GM18498 (cell line): Measurements from ENCODE around the gene C1orf116.

ENCODE experiments used
- ATAC-seq: cut with Tn5 transposase; IDR thresholded peaks from one replicate; pipeline ENCODE4 v1.9.1; 2021; ENCODE audit warnings: mild to moderate bottlenecking, moderate library complexity; ENCODE audit not compliant: unreplicated experiment

The C1orf116 gene

GRCh38 chr1:207032528-207033017 lies at the start of gene C1orf116:
Gene C1orf116, minus strand, starts transcription at chr1:207032756. Its CDS starts 5,158 bp downstream, at chr1:207027598.
- no peak for ATAC-seq

GRCh38 chr1:207081806-207082205 lies 49.2 kb upstream of the C1orf116 start:
- no peak for ATAC-seq

- ATAC-seq: no peak
Observed at GRCh38 chr1:207081088-207081487, 48.5 kb upstream of the C1orf116 start.

- ATAC-seq: no peak
Observed at GRCh38 chr1:207079706-207080241, 47.2 kb upstream of the C1orf116 start.

GRCh38 chr1:207078578-207079132 lies 46.1 kb upstream of the C1orf116 start:
- no peak for ATAC-seq

GRCh38 chr1:207077470-207078377 lies 45.2 kb upstream of the C1orf116 start:
- no peak for ATAC-seq

- no peak for ATAC-seq
Observed at GRCh38 chr1:207077012-207077411, 44.5 kb upstream of the C1orf116 start.

- no peak for ATAC-seq
Observed at GRCh38 chr1:207076181-207076955, 43.8 kb upstream of the C1orf116 start.

GRCh38 chr1:207073906-207074820 lies 41.6 kb upstream of the C1orf116 start:
- no peak for ATAC-seq

- no peak for ATAC-seq
Observed at GRCh38 chr1:207072233-207072632, 39.7 kb upstream of the C1orf116 start.

GRCh38 chr1:207071426-207071825 lies 38.9 kb upstream of the C1orf116 start:
- ATAC-seq: no peak

GRCh38 chr1:207070811-207071210 lies 38.3 kb upstream of the C1orf116 start:
- ATAC-seq: no peak

GRCh38 chr1:207069858-207070506 lies 37.4 kb upstream of the C1orf116 start:
- ATAC-seq: no peak

- ATAC-seq: no peak
Observed at GRCh38 chr1:207069061-207069460, 36.5 kb upstream of the C1orf116 start.

GRCh38 chr1:207067665-207068064 lies 35.1 kb upstream of the C1orf116 start:
- ATAC-seq: no peak

- ATAC-seq: no peak
Observed at GRCh38 chr1:207067185-207067584, 34.6 kb upstream of the C1orf116 start.

GRCh38 chr1:207064561-207064960 lies 32.0 kb upstream of the C1orf116 start:
- ATAC-seq: no peak

- ATAC-seq: no peak
Observed at GRCh38 chr1:207063014-207063413, 30.5 kb upstream of the C1orf116 start.

- ATAC-seq: no peak
Observed at GRCh38 chr1:207062058-207062457, 29.5 kb upstream of the C1orf116 start.

GRCh38 chr1:207060596-207060995 lies 28.0 kb upstream of the C1orf116 start:
- ATAC-seq: no peak
